ENCODE results near the gene MTCH2.

DNA sequence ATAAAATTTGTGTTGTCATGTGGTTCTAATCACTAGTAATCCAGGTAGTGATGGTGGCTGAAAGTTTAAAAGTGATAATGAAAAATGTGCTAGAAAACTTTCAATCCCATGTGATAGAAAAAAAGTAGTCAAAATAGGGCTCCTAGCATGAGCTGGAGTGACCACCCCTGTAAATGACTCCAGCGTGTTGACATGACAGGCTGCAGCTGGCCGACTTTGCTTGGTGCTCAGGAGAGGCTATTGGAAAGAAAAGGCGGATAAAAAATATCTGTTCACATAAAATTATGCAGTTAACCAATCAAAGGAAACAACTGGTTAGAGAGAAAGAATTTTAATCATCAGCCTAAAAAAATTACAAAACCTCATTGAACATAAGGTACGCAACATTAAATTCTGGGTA, 16.9 kb upstream of the MTCH2 start:
- TF ChIP-seq, protein P1, sequence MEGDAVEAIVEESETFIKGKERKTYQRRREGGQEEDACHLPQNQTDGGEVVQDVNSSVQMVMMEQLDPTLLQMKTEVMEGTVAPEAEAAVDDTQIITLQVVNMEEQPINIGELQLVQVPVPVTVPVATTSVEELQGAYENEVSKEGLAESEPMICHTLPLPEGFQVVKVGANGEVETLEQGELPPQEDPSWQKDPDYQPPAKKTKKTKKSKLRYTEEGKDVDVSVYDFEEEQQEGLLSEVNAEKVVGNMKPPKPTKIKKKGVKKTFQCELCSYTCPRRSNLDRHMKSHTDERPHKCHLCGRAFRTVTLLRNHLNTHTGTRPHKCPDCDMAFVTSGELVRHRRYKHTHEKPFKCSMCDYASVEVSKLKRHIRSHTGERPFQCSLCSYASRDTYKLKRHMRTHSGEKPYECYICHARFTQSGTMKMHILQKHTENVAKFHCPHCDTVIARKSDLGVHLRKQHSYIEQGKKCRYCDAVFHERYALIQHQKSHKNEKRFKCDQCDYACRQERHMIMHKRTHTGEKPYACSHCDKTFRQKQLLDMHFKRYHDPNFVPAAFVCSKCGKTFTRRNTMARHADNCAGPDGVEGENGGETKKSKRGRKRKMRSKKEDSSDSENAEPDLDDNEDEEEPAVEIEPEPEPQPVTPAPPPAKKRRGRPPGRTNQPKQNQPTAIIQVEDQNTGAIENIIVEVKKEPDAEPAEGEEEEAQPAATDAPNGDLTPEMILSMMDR (IDR thresholded peaks at IDR 0.05) = no peak
- TF ChIP-seq POLR2A (IDR thresholded peaks at IDR 0.05) (no peak), EP300 (IDR thresholded peaks at IDR 0.05) (no peak)
